ENCODE results near the gene CBX6. TPM values are rescaled to one million over a fixed set of nuclear protein-coding genes. Genes with fewer than 3 reads are reported as not detected.

Gene CBX6
- total and polyA plus RNA-seq, 10 donors, result 10.2 to 72.2 (median 38.7) TPM

- no peaks in the 10 kb centered on the region for H3K9me3 ChIP-seq
- peaks cover 31 to 48% (median 38%) of the 10 kb centered on the region in 6 donors for H3K4me1 ChIP-seq
- H3K27me3 ChIP-seq (replicated peaks in 1 of 7), result peaks cover 0 to 5% (median 0%) of the 10 kb centered on the region in 7 donors
- TF ChIP-seq POLR2AphosphoS5 (IDR thresholded peaks at IDR 0.05) (no peak), CTCF (IDR thresholded peaks at IDR 0.05 in 8 of 11, conservative IDR thresholded peaks at IDR 0.05 in 3 of 11) (no peak), POLR2A (IDR thresholded peaks at IDR 0.05) (no peak)
- DNase-seq, result no peak
- peak overlapping the region; percentile 81 to 94 (median 90) for H3K27ac ChIP-seq
- WGBS, 5 donors, result 72 to 84% (median 74%) methylated on average over 9 of the region's 9 CpGs
- H3K4me3 ChIP-seq, result peak overlapping the region in 4 of 8 donors; percentile 69 to 91 (median 80)
- peaks cover 0 to 13% (median 0%) of the 10 kb centered on the region in 6 donors for H3K36me3 ChIP-seq
- intact Hi-C loops (cut with DNase I; ENCODE audit: low total_unique reads), result loop anchor here (5.0 kb wide), 3 partner anchors 129 to 444 kb away; partner anchors contain the start of gene RPL3
Measured at GRCh38 chr22:38873469-38874411, 1.7 kb upstream of the CBX6 start.

- intact Hi-C loops (cut with DNase I; ENCODE audit: low total_unique reads), result loop anchor here (5.0 kb wide), 3 partner anchors 129 to 444 kb away; partner anchors contain the start of gene RPL3
- H3K4me1 ChIP-seq, result peaks cover 34 to 57% (median 44%) of the 10 kb centered on the region in 6 donors
- peaks cover 0 to 5% (median 0%) of the 10 kb centered on the region in 7 donors for H3K27me3 ChIP-seq (replicated peaks in 1 of 7)
- no peaks in the 10 kb centered on the region for H3K9me3 ChIP-seq
- TF ChIP-seq POLR2A (IDR thresholded peaks at IDR 0.05) (no peak), POLR2AphosphoS5 (IDR thresholded peaks at IDR 0.05) (peak; percentile 45 to 72 (median 58))
- peak overlapping the region; percentile 40 to 91 (median 76) for H3K4me3 ChIP-seq
- H3K36me3 ChIP-seq, result peaks cover 0 to 21% (median 0%) of the 10 kb centered on the region in 6 donors
- peak; percentile 87 for DNase-seq
- H3K27ac ChIP-seq, result peak overlapping the region; percentile 81 to 94 (median 90)
- 1% methylated on average over 27 to 37 of the region's 37 CpGs for WGBS, 5 donors
Measured at GRCh38 chr22:38872831-38873248, 824 bp upstream of the CBX6 start.

- peak overlapping the region; percentile 59 to 91 (median 76) for H3K4me3 ChIP-seq
- peaks cover 34 to 70% (median 51%) of the 10 kb centered on the region in 6 donors for H3K4me1 ChIP-seq
- WGBS, 5 donors, result 0 to 1% (median 1%) methylated on average over 20 to 77 of the region's 77 CpGs
- peaks cover 0 to 5% (median 0%) of the 10 kb centered on the region in 7 donors for H3K27me3 ChIP-seq (replicated peaks in 1 of 7)
- H3K27ac ChIP-seq, result peak overlapping the region; percentile 67 to 94 (median 90)
- H3K36me3 ChIP-seq, result peaks cover 0 to 34% (median 9%) of the 10 kb centered on the region in 6 donors
- intact Hi-C loops (cut with DNase I; ENCODE audit: low total_unique reads), result loop anchor here (5.0 kb wide), 3 partner anchors 131 to 446 kb away; partner anchors contain the start of gene RPL3
- peak; percentile 85 for DNase-seq
- TF ChIP-seq CTCF (IDR thresholded peaks at IDR 0.05 in 8 of 11, conservative IDR thresholded peaks at IDR 0.05 in 3 of 11), result peak in 1 of 11 experiments; percentile 13
- no peak for TF ChIP-seq POLR2AphosphoS5 (IDR thresholded peaks at IDR 0.05)
- peak in 1 of 3 donors; percentile 23 for TF ChIP-seq POLR2A (IDR thresholded peaks at IDR 0.05)
- no peaks in the 10 kb centered on the region for H3K9me3 ChIP-seq
Measured at GRCh38 chr22:38871360-38872171, 450 bp downstream of the CBX6 start.

GRCh38 chr22:38870791-38871359 lies 1.1 kb downstream of the CBX6 start:
- WGBS, 5 donors, result 15 to 36% (median 24%) methylated on average over 2 of the region's 2 CpGs
- DNase-seq, result no peak
- Histone ChIP-seq H3K36me3 (peaks cover 0 to 40% (median 16%) of the 10 kb centered on the region in 6 donors), H3K4me3 (peak overlapping the region; percentile 59 to 91 (median 76)), H3K27me3 (replicated peaks in 1 of 7) (peaks cover 0 to 5% (median 0%) of the 10 kb centered on the region in 7 donors), H3K4me1 (peaks cover 34 to 77% (median 57%) of the 10 kb centered on the region in 6 donors), H3K27ac (peak overlapping the region; percentile 67 to 94 (median 90)), H3K9me3 (no peaks in the 10 kb centered on the region)
- intact Hi-C loops (cut with DNase I; ENCODE audit: low total_unique reads), result loop anchor here (5.0 kb wide), 3 partner anchors 131 to 446 kb away; partner anchors contain the start of gene RPL3
- TF ChIP-seq CTCF (IDR thresholded peaks at IDR 0.05 in 8 of 11, conservative IDR thresholded peaks at IDR 0.05 in 3 of 11), result no peak
- TF ChIP-seq POLR2A (IDR thresholded peaks at IDR 0.05), result no peak
- no peak for TF ChIP-seq POLR2AphosphoS5 (IDR thresholded peaks at IDR 0.05)

Data from spleen (tissue), 11 donors.